Activated naive CD4-positive, alpha-beta T cell treated with anti-CD3 and anti-CD28 coated beads, Interleukin-2, amount 50 U/mL, for 24 hours (primary cell): ENCODE measurements around the gene ACTR5.
A peak's percentile ranks its signal among the peaks of the same experiment; 100 is the strongest.

Experiments
- H3K27ac Mint-ChIP-seq: one replicate; pipeline ENCODE4 v1.8.0; 2021; ENCODE audit warnings: mild to moderate bottlenecking, mixed read lengths
- H3K27me3 Mint-ChIP-seq: one replicate; pipeline ENCODE4 v1.8.0; 2021; ENCODE audit warnings: mixed read lengths
- H3K36me3 Mint-ChIP-seq: one replicate; pipeline ENCODE4 v1.8.0; 2021; ENCODE audit warnings: mixed read lengths
- H3K4me1 Mint-ChIP-seq: one replicate; pipeline ENCODE4 v1.8.0; 2021; ENCODE audit warnings: mixed read lengths
- H3K4me3 Mint-ChIP-seq: one replicate; pipeline ENCODE4 v1.8.0; 2021; ENCODE audit warnings: mild to moderate bottlenecking, mixed read lengths
- H3K9me3 Mint-ChIP-seq: one replicate; pipeline ENCODE4 v1.8.0; 2021; ENCODE audit warnings: mixed read lengths

ACTR5 gene

DNA sequence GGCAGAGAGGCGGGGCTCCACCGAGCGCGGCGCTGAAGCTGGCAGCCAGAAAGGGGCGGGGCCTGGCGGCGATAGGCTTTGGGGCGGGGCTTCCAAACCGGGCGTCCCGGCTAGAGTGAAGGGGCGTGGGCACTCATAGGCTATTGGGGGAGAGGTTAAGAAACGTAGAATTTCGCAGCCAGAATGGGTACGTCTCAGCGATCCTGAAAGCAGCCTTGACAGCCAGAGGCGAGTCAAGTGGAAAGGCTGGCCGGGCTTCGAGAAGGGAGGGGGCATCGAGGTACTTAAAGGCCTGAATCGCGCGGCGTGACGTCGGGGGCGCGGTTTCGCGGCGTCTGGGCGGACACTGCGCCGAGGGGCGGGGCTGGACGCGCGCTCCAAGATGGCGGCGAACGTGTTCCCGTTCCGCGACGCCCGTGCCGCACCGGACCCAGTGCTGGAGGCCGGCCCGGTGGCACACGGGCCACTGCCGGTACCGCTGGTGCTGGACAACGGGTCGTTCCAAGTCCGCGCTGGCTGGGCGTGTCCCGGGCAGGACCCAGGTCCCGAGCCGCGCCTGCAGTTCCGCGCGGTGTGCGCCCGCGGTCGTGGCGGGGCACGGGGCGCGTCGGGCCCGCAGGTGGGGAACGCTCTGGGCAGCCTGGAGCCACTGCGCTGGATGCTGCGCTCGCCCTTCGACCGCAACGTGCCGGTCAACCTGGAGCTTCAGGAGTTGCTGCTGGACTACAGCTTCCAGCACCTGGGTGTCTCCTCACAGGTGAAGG lies at the start of gene ACTR5:
Gene ACTR5 (plus strand): TSS at position 364 of the 764 bp plus-strand sequence. CDS start 19 bp downstream, at position 383.
- peaks cover 3% of the 10 kb centered on the region for H3K27me3 Mint-ChIP-seq
- peak within 1 kb of the TSS; percentile 97 for H3K4me3 Mint-ChIP-seq
- peaks cover 4% of the 10 kb centered on the region for H3K36me3 Mint-ChIP-seq
- peaks cover 26% of the 10 kb centered on the region for H3K4me1 Mint-ChIP-seq
- peak within 1 kb of the TSS; percentile 98 for H3K27ac Mint-ChIP-seq
- H3K9me3 Mint-ChIP-seq = no peaks in the 10 kb centered on the region

GRCh38 chr20:38698541-38698940 lies 49.7 kb upstream of the ACTR5 start:
- Mint-ChIP-seq H3K4me3 (no peak overlapping the region), H3K27me3 (peaks cover 4% of the 10 kb centered on the region), H3K36me3 (no peaks in the 10 kb centered on the region), H3K9me3 (no peaks in the 10 kb centered on the region), H3K4me1 (no peaks in the 10 kb centered on the region), H3K27ac (no peak overlapping the region)

DNA sequence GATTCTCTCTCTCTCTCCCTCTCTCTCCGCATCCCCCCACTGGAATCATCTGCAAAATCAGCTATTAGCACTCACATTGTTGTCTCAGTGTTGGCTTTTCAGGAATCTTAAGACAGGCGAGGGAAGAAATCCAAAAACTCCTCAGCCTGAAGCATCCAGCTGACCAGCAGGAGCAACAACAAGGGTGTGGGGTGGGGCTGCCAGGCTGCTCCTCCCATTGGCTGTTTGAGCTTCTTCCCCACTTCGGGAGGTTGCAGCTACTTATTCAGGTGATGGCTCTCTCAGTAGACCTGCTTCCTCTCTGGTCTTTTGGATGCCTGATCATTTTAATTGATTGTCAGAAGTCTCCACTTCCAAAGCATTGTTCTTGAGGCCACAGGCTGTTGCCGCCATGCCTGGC lies 48.1 kb upstream of the ACTR5 start:
- no peak overlapping the region for H3K27ac Mint-ChIP-seq
- H3K4me3 Mint-ChIP-seq = no peak overlapping the region
- no peaks in the 10 kb centered on the region for H3K4me1 Mint-ChIP-seq
- peaks cover 6% of the 10 kb centered on the region for H3K27me3 Mint-ChIP-seq
- no peaks in the 10 kb centered on the region for H3K36me3 Mint-ChIP-seq
- no peaks in the 10 kb centered on the region for H3K9me3 Mint-ChIP-seq

- peaks cover 6% of the 10 kb centered on the region for H3K27me3 Mint-ChIP-seq
- H3K36me3 Mint-ChIP-seq = no peaks in the 10 kb centered on the region
- H3K9me3 Mint-ChIP-seq = no peaks in the 10 kb centered on the region
- H3K4me1 Mint-ChIP-seq = no peaks in the 10 kb centered on the region
- H3K4me3 Mint-ChIP-seq = no peak overlapping the region
- no peak overlapping the region for H3K27ac Mint-ChIP-seq
Observed at GRCh38 chr20:38700926-38701325, 47.3 kb upstream of the ACTR5 start.

DNA sequence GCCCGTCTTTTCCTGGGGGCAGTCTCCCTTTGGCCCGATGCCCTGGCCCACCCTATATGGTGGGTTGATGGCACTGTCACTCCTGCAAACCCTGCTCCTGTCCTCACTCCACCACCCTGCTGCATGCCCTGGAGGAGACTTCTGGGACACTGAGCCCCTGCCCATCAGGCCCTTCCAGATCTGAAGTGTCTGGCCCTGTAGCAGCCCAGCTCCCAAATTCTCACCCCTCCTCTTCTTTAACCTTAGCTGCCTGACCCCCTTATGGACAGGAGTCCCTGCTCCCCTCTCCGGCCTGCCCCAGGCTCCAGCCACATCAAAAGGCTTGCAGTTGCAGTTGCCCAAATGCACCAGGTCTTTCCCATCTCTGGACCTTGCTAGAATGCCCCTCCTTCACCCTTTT lies 44.7 kb upstream of the ACTR5 start:
- Mint-ChIP-seq H3K27ac (no peak overlapping the region), H3K36me3 (no peaks in the 10 kb centered on the region), H3K4me3 (no peak overlapping the region), H3K4me1 (no peaks in the 10 kb centered on the region), H3K27me3 (peaks cover 7% of the 10 kb centered on the region), H3K9me3 (no peaks in the 10 kb centered on the region)

- Mint-ChIP-seq H3K9me3 (no peaks in the 10 kb centered on the region), H3K27ac (no peak overlapping the region), H3K27me3 (peaks cover 7% of the 10 kb centered on the region), H3K4me1 (no peaks in the 10 kb centered on the region), H3K36me3 (no peaks in the 10 kb centered on the region), H3K4me3 (no peak overlapping the region)
Observed at GRCh38 chr20:38704136-38704535, 44.1 kb upstream of the ACTR5 start.

DNA sequence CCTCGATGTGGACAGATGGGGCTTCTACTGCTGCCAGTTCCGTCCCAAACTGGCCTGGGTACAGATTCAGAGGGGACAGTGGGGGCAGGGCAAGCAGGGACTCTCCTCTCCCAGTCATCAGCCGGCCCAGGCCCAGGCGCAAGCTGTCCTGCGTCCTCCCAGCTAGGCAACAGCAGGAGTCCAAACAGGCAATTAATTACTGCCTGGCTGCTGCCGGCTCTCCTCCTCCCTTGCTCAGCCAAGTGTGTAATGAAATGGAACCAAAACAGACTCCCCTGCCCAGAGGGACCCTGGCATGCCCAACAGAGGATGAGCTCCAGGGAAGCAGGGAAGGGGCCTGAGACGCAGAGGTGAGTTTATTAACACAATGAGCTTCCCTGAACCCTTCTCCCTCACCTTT lies 41.8 kb upstream of the ACTR5 start:
- Mint-ChIP-seq H3K27ac (no peak overlapping the region), H3K4me1 (no peaks in the 10 kb centered on the region), H3K9me3 (no peaks in the 10 kb centered on the region), H3K4me3 (no peak overlapping the region), H3K27me3 (peaks cover 5% of the 10 kb centered on the region), H3K36me3 (no peaks in the 10 kb centered on the region)

GRCh38 chr20:38714308-38714707 lies 34.0 kb upstream of the ACTR5 start:
- H3K4me3 Mint-ChIP-seq = no peak overlapping the region
- H3K27me3 Mint-ChIP-seq = peaks cover 20% of the 10 kb centered on the region
- H3K36me3 Mint-ChIP-seq = no peaks in the 10 kb centered on the region
- H3K27ac Mint-ChIP-seq = no peak overlapping the region
- no peaks in the 10 kb centered on the region for H3K4me1 Mint-ChIP-seq
- no peaks in the 10 kb centered on the region for H3K9me3 Mint-ChIP-seq

DNA sequence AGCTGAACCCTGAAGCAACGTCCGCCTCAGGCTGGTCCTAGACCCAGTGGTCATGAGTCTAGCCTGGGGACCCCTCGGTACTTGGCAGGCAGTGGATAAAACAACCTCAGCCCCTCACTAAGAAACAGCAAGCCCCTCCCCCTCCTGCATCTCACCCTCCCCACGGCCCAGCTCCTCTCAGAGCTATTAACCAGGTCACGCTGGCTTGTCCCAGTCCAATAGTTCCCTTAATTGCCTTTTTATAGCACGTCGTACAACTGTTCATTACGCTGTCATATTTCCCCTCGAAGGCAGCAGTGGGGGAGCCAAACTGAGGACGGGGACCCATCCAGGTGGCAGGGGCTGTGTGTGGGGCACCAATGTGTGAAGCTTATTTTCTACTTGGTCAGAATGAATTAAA lies 32.6 kb upstream of the ACTR5 start:
- H3K9me3 Mint-ChIP-seq = no peaks in the 10 kb centered on the region
- H3K27ac Mint-ChIP-seq = no peak overlapping the region
- H3K27me3 Mint-ChIP-seq = peaks cover 24% of the 10 kb centered on the region
- H3K4me1 Mint-ChIP-seq = no peaks in the 10 kb centered on the region
- no peaks in the 10 kb centered on the region for H3K36me3 Mint-ChIP-seq
- H3K4me3 Mint-ChIP-seq = no peak overlapping the region

DNA sequence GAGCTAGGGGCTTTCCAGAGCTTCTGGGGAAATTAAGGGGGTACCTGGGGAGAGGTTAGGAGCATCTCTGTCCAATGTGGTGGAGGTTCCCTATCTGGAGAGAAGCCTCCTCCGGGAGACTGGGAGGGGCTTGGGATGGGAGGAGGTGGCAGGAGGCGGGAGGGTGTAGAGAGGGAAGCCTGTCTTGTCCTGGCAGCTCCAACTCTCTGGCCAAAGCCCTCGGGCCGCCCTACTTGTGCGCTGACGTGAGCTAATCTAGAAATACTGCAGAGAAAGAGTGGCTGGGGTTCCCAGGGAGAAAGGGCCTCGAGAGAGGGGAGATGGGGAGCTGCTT lies 25.6 kb upstream of the ACTR5 start:
- no peak overlapping the region for H3K4me3 Mint-ChIP-seq
- peaks cover 39% of the 10 kb centered on the region for H3K4me1 Mint-ChIP-seq
- H3K27ac Mint-ChIP-seq = no peak overlapping the region
- H3K27me3 Mint-ChIP-seq = peaks cover 64% of the 10 kb centered on the region
- no peaks in the 10 kb centered on the region for H3K36me3 Mint-ChIP-seq
- H3K9me3 Mint-ChIP-seq = no peaks in the 10 kb centered on the region

- H3K27ac Mint-ChIP-seq = no peak overlapping the region
- H3K9me3 Mint-ChIP-seq = no peaks in the 10 kb centered on the region
Observed at GRCh38 chr20:38723017-38723847, 25.0 kb upstream of the ACTR5 start.

DNA sequence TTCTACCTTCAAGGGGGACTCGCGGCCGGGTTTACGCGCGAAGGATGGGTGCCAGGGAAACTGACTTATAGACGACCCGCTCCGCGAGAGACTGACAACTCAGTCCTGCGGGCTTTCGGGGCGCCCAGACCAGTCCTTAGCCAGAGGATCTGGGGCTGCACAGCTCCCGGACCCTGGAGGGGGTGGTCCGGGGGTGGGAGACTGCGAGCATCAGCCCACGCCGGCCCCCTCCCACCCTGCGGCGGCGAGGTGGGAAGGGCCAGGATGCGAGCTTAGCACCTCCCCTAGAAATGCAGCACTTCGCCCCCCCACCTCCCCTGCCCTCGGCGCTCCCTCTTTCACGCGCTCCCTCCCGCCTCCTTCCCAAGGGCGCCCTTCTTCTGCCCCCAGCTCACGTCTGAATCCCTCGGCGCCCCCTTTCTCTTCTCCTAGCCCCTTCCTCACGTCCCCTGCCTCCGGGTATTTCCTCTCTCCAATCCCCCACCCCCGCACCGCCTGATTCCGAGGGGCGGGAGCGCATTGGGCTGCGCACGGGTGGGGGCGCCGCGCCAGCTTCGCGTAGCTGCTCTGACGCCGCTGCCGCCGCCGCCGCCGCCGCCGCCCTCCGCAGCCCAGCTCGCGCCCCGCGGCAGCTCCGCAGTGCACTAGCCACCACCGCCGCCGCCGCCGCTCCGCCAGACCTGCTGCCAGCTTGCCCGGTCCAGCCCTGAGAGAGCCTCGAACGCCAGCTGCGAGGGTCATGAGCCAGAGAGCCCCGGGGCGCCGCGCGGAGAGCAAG lies 24.2 kb upstream of the ACTR5 start, which contains the start of gene SLC32A1:
Gene SLC32A1 (plus strand): TSS at position 639 of the 778 bp plus-strand sequence. CDS start 239 bp downstream, outside the sequence.
- no peaks in the 10 kb centered on the region for H3K36me3 Mint-ChIP-seq
- H3K4me1 Mint-ChIP-seq = peaks cover 48% of the 10 kb centered on the region
- H3K4me3 Mint-ChIP-seq = peak within 1 kb of the TSS; percentile 53
- peaks cover 66% of the 10 kb centered on the region for H3K27me3 Mint-ChIP-seq
- H3K27ac Mint-ChIP-seq = peak within 1 kb of the TSS; percentile 44
- H3K9me3 Mint-ChIP-seq = no peaks in the 10 kb centered on the region

More at GRCh38 chr20:38723017-38723847, 25.0 kb upstream of the ACTR5 start:
- Mint-ChIP-seq H3K4me3 (peak overlapping the region; percentile 40), H3K27me3 (peaks cover 68% of the 10 kb centered on the region), H3K36me3 (no peaks in the 10 kb centered on the region), H3K4me1 (peaks cover 45% of the 10 kb centered on the region)

DNA sequence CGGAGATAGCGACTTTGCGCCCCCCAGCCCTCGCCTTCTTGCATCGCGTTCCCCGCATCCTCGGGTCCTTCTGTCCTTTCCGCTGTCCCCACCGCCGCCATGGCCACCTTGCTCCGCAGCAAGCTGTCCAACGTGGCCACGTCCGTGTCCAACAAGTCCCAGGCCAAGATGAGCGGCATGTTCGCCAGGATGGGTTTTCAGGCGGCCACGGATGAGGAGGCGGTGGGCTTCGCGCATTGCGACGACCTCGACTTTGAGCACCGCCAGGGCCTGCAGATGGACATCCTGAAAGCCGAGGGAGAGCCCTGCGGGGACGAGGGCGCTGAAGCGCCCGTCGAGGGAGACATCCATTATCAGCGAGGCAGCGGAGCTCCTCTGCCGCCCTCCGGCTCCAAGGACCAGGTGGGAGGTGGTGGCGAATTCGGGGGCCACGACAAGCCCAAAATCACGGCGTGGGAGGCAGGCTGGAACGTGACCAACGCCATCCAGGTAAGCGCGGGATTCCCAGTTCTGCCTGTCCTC lies 23.6 kb upstream of the ACTR5 start:
- Mint-ChIP-seq H3K4me1 (peaks cover 54% of the 10 kb centered on the region), H3K27me3 (peaks cover 71% of the 10 kb centered on the region), H3K4me3 (no peak overlapping the region), H3K27ac (peak overlapping the region; percentile 44), H3K9me3 (no peaks in the 10 kb centered on the region), H3K36me3 (no peaks in the 10 kb centered on the region)

- Mint-ChIP-seq H3K27me3 (peaks cover 77% of the 10 kb centered on the region), H3K36me3 (peaks cover 4% of the 10 kb centered on the region), H3K27ac (peak overlapping the region; percentile 82), H3K4me1 (peaks cover 60% of the 10 kb centered on the region), H3K9me3 (no peaks in the 10 kb centered on the region), H3K4me3 (peak overlapping the region; percentile 53)
Observed at GRCh38 chr20:38725148-38725901, 22.9 kb upstream of the ACTR5 start.
